Nucleus accumbens (tissue), 56 donors: Measurements from ENCODE around the gene BTG2.
A peak's percentile ranks its signal among the peaks of the same experiment; 100 is the strongest.
"Not testable (repeated sequence)": the region's sequence is repeated elsewhere in the genome, so short reads cannot be mapped to it uniquely, and the experiment has no call there.

Source experiments
- DNase-seq, 56 donors: peaks; one replicate each; lab custom pipeline; 2025; lab: John Stamatoyannopoulos, UW

The BTG2 gene

GRCh38 chr1:203311368-203312301 is 6.3 kb downstream of the BTG2 start:
- no peak for DNase-seq

GRCh38 chr1:203314025-203314759 is 8.9 kb downstream of the BTG2 start:
- DNase-seq, result not testable (repeated sequence)

GRCh38 chr1:203316626-203317093 is 11.3 kb downstream of the BTG2 start:
- no peak for DNase-seq

GRCh38 chr1:203317429-203318228 is 12.3 kb downstream of the BTG2 start:
- no peak for DNase-seq

GRCh38 chr1:203318229-203318517 is 12.9 kb downstream of the BTG2 start:
- DNase-seq, result no peak

GRCh38 chr1:203320591-203321272 is 15.4 kb downstream of the BTG2 start:
- DNase-seq, result peak in 3 of 56 donors; percentile 14 to 21 (median 20)

- DNase-seq, result no peak
Measured at GRCh38 chr1:203321273-203322052, 16.1 kb downstream of the BTG2 start.

- DNase-seq, result no peak
Measured at GRCh38 chr1:203322500-203323179, 17.3 kb downstream of the BTG2 start.

GRCh38 chr1:203323587-203323986 is 18.3 kb downstream of the BTG2 start:
- DNase-seq, result peak in 1 of 56 donors; percentile 22

GRCh38 chr1:203324105-203325025 is 19.0 kb downstream of the BTG2 start:
- peak in 19 of 56 donors; percentile 8 to 60 (median 37) for DNase-seq

- DNase-seq, result peak in 11 of 56 donors; percentile 49 to 79 (median 66)
Measured at GRCh38 chr1:203325026-203325417, 19.7 kb downstream of the BTG2 start.

GRCh38 chr1:203325418-203326091 is 20.2 kb downstream of the BTG2 start:
- peak in 52 of 56 donors; percentile 31 to 90 (median 65) for DNase-seq

GRCh38 chr1:203326830-203327683 is 21.7 kb downstream of the BTG2 start:
- peak in 55 of 56 donors; percentile 63 to 95 (median 89) for DNase-seq

- DNase-seq, result peak in 45 of 56 donors; percentile 24 to 87 (median 74)
Measured at GRCh38 chr1:203327684-203328457, 22.6 kb downstream of the BTG2 start.

- DNase-seq, result peak in 1 of 56 donors; percentile 7
Measured at GRCh38 chr1:203328714-203329122, 23.4 kb downstream of the BTG2 start.
